ENCODE results near the gene MT1H.

DNA sequence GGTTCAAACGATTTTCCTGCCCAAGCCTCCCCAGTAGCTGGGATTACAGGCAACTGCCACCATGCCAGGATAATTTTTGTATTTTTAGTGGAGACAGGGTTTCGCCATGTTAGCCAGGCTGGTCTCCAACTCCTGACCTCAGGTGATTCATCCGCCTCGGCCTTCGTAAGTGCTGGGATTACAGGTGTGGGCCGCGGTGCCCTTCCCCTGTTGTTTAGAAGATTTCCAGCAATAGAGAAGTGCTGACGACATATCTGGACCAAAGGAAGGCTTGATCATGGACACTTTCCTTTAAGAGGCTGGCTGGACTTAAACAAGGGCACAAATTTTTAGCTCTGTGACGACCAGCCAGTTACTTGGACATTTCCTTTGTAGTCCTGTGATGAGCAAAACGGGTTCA is 38.4 kb upstream of the MT1H start:
- TF ChIP-seq, protein P1, sequence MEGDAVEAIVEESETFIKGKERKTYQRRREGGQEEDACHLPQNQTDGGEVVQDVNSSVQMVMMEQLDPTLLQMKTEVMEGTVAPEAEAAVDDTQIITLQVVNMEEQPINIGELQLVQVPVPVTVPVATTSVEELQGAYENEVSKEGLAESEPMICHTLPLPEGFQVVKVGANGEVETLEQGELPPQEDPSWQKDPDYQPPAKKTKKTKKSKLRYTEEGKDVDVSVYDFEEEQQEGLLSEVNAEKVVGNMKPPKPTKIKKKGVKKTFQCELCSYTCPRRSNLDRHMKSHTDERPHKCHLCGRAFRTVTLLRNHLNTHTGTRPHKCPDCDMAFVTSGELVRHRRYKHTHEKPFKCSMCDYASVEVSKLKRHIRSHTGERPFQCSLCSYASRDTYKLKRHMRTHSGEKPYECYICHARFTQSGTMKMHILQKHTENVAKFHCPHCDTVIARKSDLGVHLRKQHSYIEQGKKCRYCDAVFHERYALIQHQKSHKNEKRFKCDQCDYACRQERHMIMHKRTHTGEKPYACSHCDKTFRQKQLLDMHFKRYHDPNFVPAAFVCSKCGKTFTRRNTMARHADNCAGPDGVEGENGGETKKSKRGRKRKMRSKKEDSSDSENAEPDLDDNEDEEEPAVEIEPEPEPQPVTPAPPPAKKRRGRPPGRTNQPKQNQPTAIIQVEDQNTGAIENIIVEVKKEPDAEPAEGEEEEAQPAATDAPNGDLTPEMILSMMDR (conservative IDR thresholded peaks at IDR 0.05), result no peak
- TF ChIP-seq EZH2 (IDR thresholded peaks at IDR 0.05; ENCODE audit: low read depth), result no peak

All from PC-9 (cell line).